ENCODE measurements around the gene JRKL. TPM values are rescaled to one million over a fixed set of nuclear protein-coding genes. Genes with fewer than 3 reads are reported as not detected.

JRKL gene
- total RNA-seq, 4 donors from 2014 or later: 6.0 to 13.0 (median 9.1) TPM

GRCh38 chr11:96357794-96358193 is 32.0 kb upstream of the JRKL start:
- no peak for TF ChIP-seq CTCF (IDR thresholded peaks at IDR 0.05; ENCODE audit: low read depth)

GRCh38 chr11:96358321-96358720 is 31.5 kb upstream of the JRKL start:
- no peak for TF ChIP-seq CTCF (IDR thresholded peaks at IDR 0.05; ENCODE audit: low read depth)

GRCh38 chr11:96361778-96362177 is 28.0 kb upstream of the JRKL start:
- no peak for TF ChIP-seq CTCF (IDR thresholded peaks at IDR 0.05; ENCODE audit: low read depth)

- TF ChIP-seq CTCF (IDR thresholded peaks at IDR 0.05; ENCODE audit: low read depth): no peak
These were observed 24.3 kb upstream of the JRKL start for GRCh38 chr11:96365493-96365892.

GRCh38 chr11:96366024-96366423 is 23.8 kb upstream of the JRKL start:
- TF ChIP-seq CTCF (IDR thresholded peaks at IDR 0.05; ENCODE audit: low read depth): no peak

GRCh38 chr11:96367342-96367741 is 22.5 kb upstream of the JRKL start:
- no peak for TF ChIP-seq CTCF (IDR thresholded peaks at IDR 0.05; ENCODE audit: low read depth)

GRCh38 chr11:96373826-96374225 is 16.0 kb upstream of the JRKL start:
- no peak for TF ChIP-seq CTCF (IDR thresholded peaks at IDR 0.05; ENCODE audit: low read depth)

Data from subcutaneous adipose tissue (tissue), 4 donors.